Body of pancreas (tissue), 4 donors: Measurements from ENCODE around the gene KIAA0232.

ENCODE experiments used
- POLR2A ChIP-seq, 3 donors: fragments of 450-650 bp; IDR thresholded peaks; one replicate each; pipeline ENCODE4 v1.6.1; 2016; ENCODE audit warnings: antibody characterized with exemption in 3 of 3, mild to moderate bottlenecking in 2 of 3
- TF ChIP-seq, protein P1 (sequence below), 7 experiments: fragments of 450-650 bp in 4 of 7; fragments of 200-600 bp in 3 of 7; sonication (generic) in 3 of 7; IDR thresholded peaks; one replicate each; pipeline ENCODE4 v1.5.1; 2016 to 2019; ENCODE audit warnings: antibody characterized with exemption in 7 of 7

DNA sequence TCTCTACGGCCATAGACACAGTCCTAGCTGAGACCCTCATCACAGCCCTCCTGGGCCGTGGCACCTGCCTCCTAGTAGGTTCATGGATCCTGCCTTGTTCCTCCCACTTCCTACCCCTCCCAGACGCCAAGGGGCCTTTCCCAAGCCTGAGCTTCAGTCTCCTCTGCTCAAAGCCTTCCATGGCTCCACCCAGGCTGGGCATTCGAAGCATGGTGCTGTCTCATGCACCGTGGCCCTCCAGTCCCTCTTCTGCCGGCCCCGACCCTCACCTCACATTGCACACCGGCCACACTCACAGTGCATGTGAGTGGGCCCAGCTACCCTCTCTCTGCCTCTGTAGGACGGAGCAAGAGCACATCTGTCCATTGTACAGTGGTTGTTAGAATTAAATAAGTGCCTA is 21.7 kb upstream of the KIAA0232 start:
- TF ChIP-seq, protein P1, sequence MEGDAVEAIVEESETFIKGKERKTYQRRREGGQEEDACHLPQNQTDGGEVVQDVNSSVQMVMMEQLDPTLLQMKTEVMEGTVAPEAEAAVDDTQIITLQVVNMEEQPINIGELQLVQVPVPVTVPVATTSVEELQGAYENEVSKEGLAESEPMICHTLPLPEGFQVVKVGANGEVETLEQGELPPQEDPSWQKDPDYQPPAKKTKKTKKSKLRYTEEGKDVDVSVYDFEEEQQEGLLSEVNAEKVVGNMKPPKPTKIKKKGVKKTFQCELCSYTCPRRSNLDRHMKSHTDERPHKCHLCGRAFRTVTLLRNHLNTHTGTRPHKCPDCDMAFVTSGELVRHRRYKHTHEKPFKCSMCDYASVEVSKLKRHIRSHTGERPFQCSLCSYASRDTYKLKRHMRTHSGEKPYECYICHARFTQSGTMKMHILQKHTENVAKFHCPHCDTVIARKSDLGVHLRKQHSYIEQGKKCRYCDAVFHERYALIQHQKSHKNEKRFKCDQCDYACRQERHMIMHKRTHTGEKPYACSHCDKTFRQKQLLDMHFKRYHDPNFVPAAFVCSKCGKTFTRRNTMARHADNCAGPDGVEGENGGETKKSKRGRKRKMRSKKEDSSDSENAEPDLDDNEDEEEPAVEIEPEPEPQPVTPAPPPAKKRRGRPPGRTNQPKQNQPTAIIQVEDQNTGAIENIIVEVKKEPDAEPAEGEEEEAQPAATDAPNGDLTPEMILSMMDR (IDR thresholded peaks at IDR 0.05) = no peak
- TF ChIP-seq POLR2A (IDR thresholded peaks at IDR 0.05) = no peak
